NCI-H510A (cell line): ENCODE data around the gene MORN3.
"Not testable (repeated sequence)": the region's sequence is repeated elsewhere in the genome, so short reads cannot be mapped to it uniquely, and the experiment has no call there.

ENCODE experiments used
- DNase-seq: peaks from one replicate; lab custom pipeline; 2025; lab: John Stamatoyannopoulos, UW

MORN3 gene, protein sequence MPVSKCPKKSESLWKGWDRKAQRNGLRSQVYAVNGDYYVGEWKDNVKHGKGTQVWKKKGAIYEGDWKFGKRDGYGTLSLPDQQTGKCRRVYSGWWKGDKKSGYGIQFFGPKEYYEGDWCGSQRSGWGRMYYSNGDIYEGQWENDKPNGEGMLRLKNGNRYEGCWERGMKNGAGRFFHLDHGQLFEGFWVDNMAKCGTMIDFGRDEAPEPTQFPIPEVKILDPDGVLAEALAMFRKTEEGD

GRCh38 chr12:121669521-121669900 lies at the start of gene MORN3:
Gene MORN3 (minus strand): TSS chr12:121669654. CDS start chr12:121669483, 171 bp downstream.
- no peak for DNase-seq

DNA sequence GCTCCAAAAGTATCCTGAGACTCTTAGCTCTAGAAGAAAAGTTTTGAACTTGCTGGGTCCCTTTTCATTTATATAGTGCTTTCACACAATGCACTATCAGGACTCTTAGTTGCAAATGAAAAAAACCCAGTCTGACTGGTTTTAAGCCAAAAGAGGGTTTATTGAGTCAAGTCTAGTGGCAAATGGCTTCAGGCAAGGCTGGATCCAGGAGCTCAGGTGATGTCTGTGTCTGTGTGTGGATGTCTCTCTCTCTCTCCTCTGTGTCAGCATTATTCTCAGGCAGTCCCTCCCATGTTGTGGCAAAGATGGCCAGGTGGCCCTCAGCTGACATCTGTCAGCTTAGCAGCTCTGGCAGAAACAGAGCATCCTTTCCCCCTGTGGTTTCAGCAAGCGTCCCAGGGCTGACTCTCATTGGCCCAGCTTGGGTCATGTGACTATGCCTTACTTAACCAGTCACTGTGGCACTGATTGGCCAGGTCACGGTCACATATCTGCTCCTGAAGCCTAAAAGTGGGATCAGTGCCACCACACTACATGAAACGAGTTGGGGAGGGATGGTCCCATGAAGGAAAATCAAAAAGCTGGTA lies 49.3 kb upstream of the MORN3 start:
- DNase-seq: peak; percentile 13

DNA sequence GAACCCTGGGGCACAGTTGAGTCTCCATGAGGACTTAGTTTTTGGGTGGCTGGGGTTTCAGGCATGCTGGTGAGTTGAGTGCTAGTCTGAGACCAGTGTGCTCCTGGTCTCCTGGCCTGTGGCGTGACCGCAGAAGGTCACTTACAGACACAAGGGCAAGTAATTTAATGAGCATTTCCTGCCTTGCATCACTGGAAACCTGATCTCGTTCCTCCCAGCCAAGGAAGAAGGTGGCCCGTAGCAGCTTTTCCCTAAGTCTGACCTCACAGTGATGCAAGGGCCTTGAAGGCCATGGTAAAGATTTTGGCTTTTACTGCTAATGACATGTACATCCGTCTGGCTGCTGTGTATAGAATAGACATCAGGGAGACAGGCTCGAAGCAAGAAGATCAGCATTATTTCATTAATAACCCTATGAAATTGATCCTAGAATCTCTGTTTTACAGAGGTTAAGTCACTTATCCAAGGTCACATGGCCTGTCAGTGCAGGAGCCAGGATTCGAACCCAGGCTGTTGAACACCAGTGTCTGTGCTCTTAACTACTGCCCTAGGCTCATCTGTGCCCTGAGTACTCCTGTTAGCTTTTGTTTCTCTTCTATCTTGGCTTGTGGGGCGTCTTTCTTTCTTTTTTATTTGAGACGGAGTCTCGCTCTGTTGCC lies 47.7 kb upstream of the MORN3 start:
- DNase-seq: peak; percentile 8

- DNase-seq: no peak
Measured at GRCh38 chr12:121715862-121716435, 46.5 kb upstream of the MORN3 start.

GRCh38 chr12:121715055-121715454 lies 45.6 kb upstream of the MORN3 start:
- not testable (repeated sequence) for DNase-seq

- no peak for DNase-seq
Measured at GRCh38 chr12:121713793-121714192, 44.3 kb upstream of the MORN3 start.

DNA sequence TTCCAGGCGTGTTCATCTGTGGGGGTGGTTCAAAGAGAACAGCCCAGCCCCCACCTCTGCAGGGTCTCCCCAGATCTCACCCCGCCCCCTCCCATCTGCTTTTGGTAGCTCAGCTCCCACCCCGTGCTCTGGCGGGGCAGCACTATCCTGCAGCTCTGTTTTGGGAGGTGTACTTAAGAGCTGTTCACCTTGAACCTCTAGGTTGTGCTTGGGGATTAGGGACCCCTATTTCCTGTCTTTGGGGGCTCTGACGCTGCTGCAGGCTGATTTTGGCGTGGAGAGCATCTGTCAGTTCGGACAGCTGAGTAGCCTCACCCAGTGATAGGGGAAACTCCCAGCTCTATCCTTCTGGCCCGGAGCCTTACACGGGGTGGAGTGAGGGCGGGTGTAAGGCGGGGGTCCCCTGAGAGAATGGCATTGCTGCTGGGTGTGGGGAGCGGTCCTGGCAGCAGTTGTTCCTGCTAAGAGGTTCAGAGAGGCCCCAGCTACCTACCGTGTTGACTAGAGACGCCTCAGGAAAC lies 43.9 kb upstream of the MORN3 start:
- no peak for DNase-seq

GRCh38 chr12:121712461-121713256 lies 43.2 kb upstream of the MORN3 start, which contains the start of gene TMEM120B:
Gene TMEM120B (plus strand): TSS chr12:121712752. CDS start chr12:121712896, 144 bp downstream.
- DNase-seq: peak; percentile 11

GRCh38 chr12:121712190-121712460 lies 42.7 kb upstream of the MORN3 start:
- peak; percentile 28 for DNase-seq

GRCh38 chr12:121711361-121712189 lies 42.1 kb upstream of the MORN3 start:
- no peak for DNase-seq

DNA sequence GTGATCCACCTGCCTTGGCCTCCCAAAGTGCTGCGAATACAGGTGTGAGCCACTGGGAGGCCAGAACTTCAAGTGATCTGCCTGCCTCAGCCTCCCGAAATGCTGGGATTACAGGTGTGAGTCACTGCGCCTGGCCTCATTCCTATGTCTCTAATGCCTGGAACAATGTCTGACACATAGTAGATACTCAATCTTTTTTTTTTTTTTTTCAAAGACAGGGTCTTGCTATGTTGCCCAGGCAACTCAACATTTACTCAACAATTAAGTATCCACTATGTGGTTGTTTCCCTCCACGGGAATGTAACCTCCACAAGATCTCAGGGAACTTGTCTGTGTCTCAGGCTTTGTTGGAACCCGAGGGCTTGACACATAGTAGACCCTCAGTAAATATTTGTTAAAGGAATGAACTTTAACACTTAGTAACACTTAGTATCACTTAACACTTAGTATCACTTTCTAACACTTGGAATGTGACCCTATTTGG lies 40.1 kb upstream of the MORN3 start:
- DNase-seq: no peak

DNA sequence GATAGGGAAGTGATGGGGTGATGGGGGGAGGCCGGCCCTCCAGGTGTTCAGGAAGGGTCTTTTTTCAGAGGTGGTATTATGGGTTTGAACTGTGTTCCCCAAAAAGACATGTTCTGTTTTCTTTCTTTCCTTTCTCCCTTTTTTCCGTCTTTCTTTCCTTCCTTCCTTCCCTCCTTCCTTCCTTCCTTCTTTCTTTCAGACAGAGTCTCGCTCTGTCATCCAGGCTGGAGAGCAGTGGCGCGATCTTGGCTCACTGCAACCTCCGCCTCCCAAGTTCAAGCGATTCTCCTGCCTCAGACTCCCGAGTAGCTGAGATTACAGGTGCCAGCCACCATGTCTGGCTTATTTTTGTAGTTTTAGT lies 39.6 kb upstream of the MORN3 start:
- not testable (repeated sequence) for DNase-seq

DNA sequence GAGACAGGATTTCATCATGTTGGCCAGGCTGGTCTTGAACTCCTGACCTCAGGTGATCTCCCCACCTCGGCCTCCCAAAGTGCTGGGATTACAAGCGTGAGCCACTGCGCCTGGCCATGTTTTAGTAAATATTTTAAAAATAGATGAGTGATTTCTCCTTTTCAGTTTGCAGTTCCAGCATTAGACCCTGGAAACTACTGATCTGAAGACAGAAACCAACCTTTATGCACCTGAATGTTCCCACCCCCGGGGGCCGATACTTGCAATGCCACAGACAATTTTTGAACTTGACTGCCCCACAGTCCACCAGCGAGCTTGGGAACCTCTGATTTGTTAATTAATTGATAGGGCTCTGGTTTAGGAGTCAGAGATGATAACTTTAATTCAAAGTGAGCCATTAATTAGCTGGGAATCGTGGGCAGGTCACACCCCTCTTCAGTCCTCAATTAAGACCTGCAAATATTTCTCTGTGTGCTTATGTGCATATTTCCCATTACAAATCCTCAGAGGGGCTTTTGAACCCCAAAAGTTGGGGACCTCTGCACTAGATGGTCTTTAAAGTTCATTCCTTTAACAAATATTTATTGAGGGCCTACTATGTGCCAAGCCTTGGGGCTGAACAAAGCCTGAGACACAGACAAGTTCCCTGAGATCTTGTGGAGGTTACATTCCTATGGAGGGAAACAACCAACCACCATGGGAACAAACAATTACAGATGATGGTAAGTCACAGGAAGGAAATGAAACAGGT lies 39.0 kb upstream of the MORN3 start:
- no peak for DNase-seq

DNA sequence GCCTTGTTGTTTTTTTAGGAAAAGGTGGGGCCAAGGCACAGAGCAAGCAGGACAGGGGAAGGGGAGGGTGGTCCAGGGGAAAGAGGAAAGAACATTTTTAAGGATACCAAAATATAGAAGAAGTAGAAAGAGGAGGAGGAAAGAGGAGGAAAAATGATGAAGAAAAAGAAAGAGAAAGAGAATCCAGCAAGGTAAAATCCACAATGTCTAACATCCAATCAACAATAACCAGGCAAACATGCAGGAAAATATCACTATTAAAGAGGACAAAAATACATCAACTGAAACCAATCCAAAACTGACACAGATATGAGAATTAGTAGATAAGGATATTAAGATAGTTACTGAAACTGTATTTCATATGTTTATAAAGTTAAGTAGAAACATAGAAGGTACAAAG lies 36.1 kb upstream of the MORN3 start:
- no peak for DNase-seq

GRCh38 chr12:121702944-121703343 lies 33.5 kb upstream of the MORN3 start:
- DNase-seq: no peak

DNA sequence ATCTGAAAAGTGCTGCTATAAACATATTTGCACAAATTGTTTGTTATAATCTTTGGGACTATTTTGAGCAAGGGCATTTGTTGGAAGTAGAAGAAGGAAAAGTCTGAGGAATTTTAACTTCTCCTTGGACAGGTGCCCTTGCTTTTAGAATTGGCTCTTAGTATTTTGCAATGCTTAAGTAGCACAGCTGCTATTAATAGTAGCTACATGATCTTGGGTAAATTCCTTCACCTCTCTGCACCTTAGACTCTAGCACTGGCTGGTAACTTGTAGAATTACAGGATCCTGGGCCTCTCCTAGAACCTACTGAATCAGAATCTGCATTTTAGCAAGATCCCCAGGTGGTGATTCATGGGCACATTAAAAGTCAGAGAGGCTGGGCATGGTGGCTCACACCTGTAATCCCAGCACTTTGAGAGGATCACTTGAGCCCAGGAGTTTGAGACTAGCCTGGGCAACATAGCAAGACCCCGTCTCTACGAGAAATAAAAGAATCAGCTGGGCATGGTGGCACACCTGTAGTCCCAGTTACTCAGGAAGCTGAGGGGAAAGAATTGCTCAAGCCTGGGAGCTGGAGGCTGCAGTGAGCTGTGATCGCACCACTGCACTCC lies 32.3 kb upstream of the MORN3 start:
- no peak for DNase-seq

DNA sequence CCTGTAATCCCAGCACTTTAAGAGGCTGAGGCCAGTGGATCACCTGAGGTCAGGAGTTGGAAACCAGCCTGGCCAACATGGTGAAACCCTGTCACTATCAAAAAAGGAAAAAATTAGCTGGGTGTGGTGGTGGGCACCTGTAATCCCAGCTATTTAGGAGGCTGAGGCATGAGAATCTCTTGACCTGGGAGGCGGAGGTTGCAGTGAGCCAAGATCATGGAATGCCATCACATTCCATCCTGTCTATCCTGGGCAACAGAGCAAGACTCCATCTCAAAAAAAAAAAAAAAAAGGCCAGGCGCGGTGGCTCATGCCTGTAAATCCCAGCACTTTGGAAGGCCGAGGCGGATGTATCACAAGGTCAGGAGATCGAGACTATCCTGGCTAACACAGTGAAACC lies 28.4 kb upstream of the MORN3 start:
- not testable (repeated sequence) for DNase-seq

DNA sequence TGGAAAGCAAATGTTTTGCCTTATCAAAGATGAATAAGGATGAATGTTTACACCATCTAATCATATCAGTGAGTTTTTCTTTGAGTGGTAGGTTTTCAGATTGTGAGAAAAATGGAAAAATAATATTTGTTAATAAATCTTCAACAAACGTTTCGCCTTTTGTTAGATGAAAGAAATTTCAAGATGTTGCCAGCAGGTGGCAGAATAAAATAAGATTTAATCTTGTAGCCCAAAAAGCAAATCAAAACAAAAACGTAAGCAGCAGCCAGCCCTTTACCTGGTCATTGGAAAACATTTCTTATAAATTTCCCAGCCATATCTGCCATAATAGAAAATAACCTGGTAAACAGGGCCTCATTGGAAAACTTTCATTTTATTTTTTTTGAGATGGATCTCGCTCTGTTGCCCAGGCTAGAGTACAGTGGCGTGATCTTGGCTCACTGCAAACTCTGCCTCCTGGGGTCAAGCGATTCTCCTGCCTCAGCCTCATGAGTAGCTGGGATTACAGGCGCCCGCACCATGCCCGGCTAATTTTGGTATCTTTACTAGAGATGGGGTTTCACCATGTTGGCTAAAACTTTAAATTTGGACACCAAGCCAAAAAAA lies 27.7 kb upstream of the MORN3 start:
- peak; percentile 6 for DNase-seq

DNA sequence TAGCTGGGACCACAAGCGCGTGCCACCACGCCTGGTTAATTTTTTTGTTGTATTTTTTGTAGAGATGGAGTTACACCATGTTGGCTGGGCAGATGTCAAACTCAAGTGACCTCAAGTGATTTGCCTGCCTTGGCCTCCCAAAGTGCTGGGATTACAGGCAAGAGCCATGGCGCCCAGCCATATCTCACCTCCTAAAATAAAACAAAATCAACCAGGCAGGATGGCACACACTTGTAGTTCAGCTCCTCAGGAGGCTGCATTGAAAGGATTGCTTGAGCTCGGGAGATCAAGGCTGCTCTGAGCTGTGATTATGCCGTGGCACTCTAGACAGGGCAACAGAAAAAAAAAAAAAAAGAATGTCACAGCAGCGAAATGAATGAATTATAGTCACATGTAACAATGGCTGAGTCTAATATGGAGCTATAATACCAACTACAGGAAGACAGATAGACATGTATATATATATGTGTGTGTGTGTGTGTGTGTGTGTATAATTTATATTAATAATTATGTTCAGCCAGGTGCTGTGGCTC lies 23.8 kb upstream of the MORN3 start:
- DNase-seq: no peak
